ENCODE measurements around the gene DOCK4.
"Not testable (repeated sequence)": the region's sequence is repeated elsewhere in the genome, so short reads cannot be mapped to it uniquely, and the experiment has no call there.

The DOCK4 gene

DNA sequence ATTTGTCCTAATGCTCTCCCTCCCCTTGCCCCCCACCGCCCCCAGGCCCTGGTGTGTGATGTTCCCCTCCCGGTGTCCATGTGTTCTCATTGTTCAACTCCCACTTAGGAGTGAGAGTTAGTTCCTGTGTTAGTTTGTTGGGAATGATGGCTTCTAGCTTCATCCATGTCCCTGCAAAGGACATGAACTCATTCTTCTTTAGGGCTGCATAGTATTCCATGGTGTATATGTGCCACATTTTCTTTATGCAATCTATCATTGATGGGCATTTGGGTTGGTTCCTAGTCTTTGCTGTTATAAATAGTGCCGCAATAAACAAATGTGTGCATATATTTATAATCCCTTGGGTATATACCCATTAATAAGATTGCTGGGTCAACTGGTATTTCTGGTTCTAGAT lies 297.5 kb downstream of the DOCK4 start:
- DNase-seq (ENCODE audit: low read depth, low spot score): not testable (repeated sequence)

DNA sequence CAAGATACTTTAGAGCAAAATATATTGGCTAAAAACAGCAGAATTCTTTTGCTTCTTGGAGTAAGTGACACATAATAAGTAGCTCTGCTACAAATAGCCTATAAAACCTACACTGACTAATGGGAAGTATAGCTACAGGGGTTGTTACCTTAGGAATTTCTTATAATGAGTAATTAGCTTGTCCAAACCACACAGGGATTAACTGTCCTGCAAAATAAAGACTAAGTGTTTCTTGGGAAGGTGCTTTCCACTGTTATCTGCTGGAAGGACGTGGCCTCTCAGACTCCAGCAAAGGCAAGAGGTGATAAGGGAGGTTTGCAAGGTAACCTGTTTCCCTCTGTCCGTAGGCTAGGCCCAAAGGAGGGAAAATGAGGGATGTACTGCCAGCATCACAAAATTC lies 302.4 kb downstream of the DOCK4 start:
- no peak for DNase-seq (ENCODE audit: low read depth, low spot score)

DNA sequence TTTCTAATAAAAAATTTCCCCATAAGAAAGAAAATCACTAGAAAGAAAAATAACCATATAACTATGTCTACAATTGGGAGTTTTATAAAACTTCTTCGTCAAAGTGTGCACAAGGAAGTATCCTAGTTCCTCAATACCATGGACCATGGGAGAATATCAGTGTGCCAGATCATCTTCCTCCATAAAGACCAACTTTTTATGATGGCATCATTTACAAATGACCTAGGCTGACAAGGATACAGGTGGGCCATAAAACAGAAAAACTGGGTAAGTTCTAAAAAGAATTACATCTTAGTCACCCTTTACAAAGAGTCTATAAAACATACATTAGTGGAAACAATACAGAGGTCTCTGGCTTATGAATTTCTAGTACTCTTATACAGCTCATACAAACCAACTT lies 303.2 kb downstream of the DOCK4 start:
- DNase-seq (ENCODE audit: low read depth, low spot score): no peak

DNA sequence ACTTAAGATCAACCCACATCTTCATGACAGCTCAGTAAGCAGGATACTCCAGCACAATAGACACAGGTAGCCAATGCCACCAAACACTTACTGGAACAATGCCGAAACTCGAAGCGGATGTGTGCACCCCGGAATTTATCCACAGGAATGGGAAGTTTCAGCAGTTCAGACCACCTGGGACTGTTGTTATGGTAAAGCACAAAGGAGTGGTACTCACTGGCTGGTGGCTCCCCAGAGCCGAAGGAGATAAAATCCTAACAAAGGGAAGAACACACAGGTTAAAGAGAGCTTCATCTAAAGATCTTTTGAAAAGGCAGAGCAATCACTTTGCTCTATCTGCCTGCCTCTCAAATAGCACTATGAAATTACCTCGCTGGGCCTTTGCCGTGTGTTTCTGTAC lies 305.9 kb downstream of the DOCK4 start:
- DNase-seq (ENCODE audit: low read depth, low spot score): no peak

DNA sequence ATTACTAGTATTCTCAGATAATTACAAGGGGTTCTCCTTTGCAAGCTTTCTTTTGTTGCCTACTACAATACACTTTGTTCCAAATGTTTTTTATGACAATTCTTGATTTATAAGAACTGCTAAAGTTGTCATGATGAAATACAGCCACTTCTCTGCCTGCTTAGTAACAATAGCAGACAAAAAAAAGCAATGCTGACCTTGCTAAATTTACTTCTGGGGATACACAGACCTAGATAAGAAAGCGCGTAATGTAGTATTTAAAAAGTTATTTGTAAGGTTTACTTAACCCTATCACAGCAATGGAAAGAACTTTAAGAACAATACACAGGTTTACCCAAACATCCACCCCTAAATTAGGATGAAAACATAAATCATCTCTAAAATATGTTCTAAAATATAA lies 311.1 kb downstream of the DOCK4 start:
- DNase-seq (ENCODE audit: low read depth, low spot score): no peak

DNA sequence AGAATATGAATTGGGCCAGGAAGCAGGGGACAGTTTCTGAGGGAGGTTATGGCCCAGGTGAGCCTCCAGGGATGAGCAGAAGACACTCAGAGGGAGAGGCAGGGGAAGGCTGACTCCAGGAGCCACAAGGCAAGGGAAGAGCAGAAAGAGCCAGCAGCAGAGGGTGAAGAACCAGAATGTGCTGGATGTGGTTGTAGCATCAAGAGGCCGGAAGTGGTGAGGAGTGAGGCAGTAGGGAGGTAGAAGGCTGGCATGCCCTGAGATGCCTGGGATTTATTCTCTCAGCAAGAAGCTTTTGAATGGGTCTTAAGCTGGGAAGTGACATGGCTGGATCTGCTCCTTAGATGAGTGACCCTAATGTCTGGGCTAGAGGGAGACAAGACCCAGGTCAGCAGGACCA lies 311.7 kb downstream of the DOCK4 start:
- DNase-seq (ENCODE audit: low read depth, low spot score): no peak

DNA sequence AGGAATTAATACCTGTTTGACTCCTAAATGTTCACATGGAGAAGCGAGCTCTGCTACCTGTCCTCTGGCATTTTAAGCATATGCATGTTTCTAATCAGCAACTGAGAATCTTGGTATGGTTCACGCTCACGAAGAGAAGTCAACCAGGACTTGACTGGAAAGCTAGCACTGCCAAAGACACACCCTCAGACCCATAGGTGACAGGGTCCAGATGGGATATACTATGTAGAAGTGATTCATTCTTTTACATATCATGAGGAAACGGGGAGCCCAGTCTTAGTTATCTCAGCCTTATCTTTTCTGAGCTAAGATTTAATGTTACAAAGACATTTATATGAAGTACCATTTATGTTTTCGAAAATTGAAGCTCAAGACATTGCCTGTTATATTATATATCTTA lies 313.0 kb downstream of the DOCK4 start:
- DNase-seq (ENCODE audit: low read depth, low spot score): no peak

DNA sequence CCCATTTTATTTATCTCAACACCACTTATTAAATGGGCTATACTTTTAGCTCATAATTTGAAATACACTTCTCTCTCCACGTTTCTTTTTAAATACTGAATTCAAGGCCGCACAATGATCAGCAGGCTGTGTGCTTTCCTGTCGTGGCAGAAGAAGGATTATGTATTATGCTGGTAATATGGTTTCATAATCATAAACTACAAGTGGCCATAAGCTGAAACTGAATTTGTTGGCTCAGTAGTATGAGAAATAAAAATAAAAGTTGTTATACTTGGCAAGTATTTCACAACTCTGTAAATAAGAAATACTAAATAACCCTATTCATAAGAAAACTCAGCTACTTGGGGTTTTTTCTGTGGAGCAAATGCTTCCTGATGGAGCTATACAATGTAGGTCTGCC lies 313.6 kb downstream of the DOCK4 start:
- DNase-seq (ENCODE audit: low read depth, low spot score): no peak

DNA sequence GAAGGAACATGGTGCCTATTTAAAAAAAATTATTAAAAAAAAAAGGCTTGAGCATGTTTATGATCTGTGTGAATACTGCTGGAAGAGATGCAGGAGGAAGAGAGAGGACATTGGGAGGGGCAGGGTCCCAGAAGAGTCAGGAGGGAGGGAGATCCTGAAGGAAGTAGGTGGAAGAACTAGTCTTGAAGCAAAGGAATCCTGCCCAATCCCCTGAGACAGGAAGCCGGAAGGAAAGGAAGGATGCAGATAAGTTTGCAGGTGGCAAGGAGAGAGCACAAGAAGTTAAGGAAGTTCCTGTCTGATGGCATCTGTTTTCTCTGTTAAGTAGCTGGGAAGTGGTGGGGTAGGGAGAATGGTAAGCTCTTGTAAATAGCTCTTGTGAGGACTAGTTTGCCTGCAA lies 318.5 kb downstream of the DOCK4 start:
- DNase-seq (ENCODE audit: low read depth, low spot score): no peak

DNA sequence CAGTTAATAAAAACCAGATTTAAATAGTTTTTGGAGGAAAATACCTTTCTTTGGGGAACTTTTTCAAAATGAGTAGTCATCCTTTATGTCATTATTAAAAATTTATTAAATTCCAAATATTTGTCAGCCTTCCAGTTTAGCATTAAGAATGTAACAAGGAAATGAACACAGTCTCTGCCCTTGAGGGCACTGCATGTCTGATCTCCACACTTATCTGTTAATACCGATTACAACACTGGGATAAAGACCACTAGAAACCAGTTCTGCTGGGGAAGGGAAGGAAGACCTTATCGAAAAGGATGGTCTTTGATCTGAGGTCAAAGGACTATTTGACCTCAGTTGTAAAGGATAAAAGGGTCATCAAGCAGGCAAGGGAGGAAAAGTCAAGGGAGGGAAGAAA lies 320.0 kb downstream of the DOCK4 start:
- DNase-seq (ENCODE audit: low read depth, low spot score): no peak

DNA sequence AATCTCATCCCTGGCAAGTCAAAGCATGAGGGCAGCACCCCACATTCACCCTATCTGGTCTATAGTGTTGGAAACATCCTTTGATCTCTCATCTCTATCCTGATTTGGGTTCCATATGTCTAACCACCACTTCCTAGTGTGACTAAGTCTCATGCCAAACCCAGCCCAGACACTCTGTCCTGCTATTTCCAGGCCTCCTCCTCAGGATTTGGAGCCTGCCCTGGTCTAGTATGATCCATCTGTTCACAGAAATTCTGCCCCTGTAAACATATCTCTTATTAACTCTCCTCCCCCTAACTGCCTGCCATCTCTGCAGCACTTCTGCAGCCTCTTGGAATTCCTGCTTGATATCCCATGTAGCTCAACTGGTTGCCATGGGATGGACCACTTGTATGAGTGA lies 323.0 kb downstream of the DOCK4 start:
- DNase-seq (ENCODE audit: low read depth, low spot score): no peak

DNA sequence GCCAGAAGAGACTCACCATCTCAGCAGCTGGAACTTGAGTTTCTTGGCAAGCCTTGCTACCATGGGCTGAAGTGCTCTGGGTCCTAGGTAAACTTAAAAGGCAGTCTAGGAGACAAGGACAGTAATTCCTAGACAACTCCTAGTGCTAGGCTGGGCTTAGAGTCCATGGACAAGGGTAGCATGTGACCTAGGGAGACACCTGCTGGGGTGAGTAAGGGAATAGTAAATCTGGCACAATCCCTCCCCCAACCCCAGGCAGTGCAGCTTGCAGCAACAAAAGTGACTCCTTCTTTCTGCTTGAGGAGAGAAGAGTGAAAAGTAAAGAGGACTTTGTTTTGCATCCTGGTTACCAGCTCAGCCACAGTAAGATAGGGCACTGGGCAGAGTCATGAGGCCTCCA lies 327.4 kb downstream of the DOCK4 start:
- no peak for DNase-seq (ENCODE audit: low read depth, low spot score)

DNA sequence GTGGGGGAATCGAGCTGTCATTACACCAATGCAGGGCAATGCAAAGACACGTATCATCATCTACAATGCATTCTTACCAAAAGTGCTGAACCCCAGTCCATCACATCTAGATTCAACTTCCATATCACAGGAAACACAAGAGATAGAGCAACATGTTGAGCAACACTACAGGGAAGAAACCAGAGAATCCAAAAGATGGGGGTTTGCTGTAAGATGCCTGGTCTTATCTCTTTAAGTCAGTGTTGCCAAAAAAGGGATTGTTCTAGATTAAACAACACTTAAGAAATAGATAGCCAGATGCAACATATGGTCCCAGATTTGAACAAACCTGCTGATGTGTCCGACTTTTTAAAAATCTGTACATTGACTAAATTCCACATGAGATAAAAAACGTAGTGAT lies 328.3 kb downstream of the DOCK4 start:
- no peak for DNase-seq (ENCODE audit: low read depth, low spot score)

DNA sequence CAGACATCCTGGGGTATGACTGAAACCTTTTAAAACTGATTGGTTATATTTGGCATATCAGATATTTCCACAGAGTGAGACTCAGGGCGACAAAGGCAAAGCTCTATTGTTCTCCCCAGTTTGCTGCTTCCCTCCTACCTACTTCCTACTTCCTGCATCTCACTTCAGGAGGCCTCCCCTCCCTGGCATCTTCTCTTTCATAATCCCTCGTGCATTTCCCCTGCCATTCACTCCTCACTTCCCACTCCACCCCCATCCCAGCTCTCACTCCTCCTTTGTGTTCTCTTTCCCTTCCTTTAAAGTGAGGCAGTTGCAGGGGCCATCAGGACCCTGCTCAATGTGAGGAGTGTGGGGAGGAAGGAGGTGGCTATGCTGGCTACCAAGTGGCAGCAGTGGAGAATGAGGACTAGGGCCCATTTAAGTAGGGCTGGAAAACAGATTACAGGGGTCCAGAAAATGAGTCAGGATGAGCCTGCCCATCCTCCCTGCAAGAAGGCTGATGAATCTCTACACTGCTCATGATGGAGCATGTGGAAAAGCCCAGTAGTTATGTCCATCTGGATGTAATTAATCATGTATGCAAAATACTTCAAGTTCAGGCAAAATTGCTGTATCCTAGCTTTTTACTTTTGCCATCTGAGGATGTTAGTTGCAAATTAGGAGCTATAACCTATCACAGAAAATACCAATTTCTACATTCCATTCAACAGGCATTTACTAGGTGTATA lies 332.1 kb downstream of the DOCK4 start:
- DNase-seq (ENCODE audit: low read depth, low spot score): no peak

DNA sequence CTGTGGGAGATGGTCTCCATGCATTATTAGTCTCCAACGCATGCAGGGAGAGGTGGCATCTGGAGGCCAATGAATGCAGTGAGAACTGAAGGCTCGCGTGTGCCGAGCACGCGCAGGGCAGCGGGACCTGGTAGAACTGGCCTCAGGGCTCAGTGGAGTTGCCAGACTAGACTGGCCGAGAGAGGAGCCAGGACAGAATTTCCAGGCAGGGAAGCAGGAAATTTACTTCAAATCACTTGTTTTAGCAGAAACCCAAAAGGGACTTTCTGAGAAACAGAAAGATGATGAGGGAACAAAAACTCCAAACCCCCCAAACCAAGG lies 332.9 kb downstream of the DOCK4 start:
- no peak for DNase-seq (ENCODE audit: low read depth, low spot score)

DNA sequence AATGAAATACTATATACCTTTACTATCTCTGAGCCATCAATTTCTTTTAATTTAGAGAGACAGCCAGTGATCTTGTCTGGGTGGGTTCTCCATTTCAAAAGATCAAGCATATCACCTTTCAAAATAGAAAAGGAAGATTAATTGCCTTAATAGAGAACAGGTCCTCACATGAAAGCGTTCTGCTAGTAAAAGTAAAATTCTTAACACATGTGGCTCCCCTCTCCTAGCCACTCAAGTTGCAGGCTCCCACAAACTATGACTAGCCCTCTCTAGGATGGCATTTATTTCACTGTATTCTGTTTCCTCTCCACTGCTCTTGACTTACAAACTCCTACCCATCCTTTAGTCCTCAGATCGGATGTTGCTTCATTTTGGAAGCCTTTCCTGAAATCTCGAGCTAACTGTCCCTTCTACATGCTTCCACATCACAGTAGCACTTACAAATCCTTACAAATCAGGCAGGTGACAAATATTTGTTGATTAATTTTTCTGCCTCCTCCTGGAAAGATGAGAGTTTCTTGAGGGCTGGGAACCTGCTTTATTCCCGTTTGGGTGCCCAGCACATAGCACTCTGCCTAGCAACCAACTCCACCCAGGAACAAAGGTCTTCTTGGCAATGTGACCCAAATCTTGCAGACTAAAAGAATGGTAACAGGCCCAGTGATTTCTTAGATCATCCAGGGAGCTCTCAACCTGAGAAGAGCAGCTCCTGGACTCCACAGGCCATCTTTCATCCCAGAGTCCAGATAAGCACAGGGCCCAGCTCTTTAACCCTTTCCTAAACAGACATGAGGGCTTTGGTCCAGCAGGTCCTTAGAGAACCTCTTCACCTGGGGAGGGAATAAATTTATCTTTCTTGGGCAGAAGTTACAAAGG lies 333.5 kb downstream of the DOCK4 start:
- DNase-seq (ENCODE audit: low read depth, low spot score): no peak

DNA sequence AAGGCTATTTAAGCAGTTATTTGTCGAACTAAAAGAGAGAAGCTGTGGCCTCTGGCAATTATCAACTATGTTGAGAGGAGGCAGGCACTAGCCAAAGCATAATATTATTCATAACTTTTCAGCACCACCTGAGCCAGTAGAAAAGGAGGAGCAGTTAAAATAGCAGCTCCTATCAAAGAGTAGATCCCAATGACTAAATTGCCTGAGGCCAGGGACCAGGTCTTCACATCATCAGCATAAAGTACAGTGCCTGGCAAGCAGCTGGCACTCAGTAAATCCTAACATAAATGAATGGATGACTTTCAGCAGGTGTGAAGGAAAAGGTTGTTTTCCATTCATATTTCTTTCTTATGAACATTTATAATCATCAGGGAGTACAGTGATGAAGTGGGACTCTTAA lies 334.9 kb downstream of the DOCK4 start:
- DNase-seq (ENCODE audit: low read depth, low spot score): no peak

DNA sequence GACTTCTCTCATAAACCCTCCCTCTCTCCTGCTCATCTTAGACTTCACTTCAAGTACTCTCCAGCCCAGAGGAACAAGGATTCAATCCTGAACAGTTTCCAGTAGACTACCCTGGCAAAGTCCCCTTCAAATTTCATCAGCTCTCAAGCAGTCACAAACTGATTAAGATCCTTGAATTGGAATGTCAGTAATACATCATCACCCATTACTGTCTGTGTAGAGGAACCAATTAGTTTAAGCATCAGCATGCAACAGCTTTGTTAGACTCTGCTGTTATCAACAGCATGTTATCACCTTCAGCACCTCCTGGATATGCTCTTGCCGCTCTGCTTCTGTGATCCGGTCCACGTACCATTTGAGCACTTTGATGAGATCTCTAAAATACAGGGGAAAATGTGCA lies 336.9 kb downstream of the DOCK4 start:
- no peak for DNase-seq (ENCODE audit: low read depth, low spot score)

DNA sequence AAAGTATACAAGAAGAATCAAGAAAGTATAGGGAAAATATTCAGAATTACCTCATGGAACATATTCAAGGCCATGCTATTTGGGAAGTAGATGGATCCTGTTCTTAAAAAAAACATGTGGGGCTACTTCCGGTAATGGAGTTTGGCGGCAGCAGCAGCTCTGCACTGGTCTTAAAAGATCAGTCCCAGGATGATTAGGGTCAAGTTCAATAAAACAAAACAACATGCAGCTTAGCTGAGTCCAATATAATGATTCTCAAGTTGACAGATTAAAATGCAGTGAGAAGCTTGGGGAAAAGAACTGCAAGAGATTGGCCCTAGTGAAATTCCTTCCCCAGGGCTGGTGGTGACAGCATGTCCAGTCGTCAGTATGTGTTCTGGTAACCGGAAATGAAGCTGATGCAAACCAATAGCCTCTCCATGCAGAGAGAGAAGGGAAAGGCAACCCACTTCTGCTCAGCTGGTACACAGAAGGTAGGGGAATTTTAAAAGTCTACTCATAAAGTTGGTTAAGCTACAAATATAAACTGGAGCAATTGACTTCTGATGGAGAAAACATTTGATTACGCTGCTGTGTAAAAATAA lies 338.8 kb downstream of the DOCK4 start:
- no peak for DNase-seq (ENCODE audit: low read depth, low spot score)

DNA sequence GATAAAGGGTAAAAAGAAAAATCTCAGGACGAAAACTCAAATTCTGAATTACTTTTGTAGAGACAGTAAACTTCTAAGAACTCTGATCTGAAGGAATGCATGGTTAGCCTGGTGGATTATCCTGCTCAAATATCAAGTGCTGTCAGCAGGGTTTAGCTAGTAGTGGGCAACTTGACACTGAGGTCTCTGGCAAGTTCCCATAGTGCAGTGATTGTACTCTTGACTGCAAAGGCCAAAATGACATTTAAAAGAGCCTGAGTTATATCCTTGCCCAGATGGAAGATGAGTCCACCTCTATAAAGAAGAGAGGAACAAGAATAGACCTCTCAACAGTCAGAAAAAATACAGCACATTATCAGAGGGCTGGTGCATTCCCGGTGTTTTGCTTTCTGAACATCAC lies 339.4 kb downstream of the DOCK4 start:
- DNase-seq (ENCODE audit: low read depth, low spot score): no peak

DNA sequence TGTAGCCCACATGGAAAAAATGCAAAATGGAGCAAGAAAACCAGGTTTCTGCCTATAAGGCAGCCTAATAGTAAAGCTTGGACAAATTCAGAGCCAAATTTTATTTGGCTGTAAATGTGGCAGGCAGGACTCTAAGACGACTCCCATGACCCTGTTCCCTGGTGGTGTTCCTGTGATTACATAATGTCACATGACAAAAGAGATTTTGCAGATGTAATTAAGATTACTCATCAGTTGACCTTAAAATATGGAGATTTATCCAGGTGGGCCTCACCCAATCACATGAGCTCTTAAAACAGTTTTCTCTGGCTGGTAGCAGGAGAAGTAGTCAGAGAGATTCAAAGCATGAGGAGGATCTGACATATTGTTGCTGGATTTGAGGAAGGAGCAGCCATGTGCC lies 340.8 kb downstream of the DOCK4 start:
- no peak for DNase-seq (ENCODE audit: low read depth, low spot score)

DNA sequence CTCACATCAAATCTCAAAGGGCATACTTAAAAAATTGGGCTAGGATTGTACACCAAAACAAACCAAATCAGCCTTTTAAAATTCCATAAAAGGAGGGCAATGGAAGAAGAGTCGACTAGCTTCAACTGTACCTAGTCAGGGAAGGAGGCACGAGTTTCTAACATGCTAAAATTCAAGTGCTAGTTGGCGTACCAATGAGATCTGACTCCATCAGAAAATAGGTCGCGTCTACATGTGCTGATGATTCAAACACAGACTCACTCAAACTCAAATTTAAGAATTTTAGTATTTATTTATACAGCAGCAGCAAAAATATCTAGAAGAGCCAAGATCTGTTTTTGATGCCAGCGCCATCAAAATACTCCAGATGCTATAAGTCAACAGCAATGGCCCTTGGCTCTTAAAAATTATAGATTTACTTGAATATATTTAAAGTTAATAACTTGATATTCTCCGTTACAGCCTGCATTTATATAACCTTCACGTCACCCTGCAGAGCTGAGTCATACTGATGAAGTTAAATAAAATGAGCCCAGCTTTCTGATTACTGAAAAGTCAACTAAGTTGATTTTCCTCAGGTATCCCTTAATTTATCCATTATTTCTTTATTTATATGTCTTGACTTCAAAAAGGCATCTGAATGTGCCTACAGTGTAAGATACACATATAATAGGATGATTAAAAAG lies 341.8 kb downstream of the DOCK4 start:
- DNase-seq (ENCODE audit: low read depth, low spot score): no peak
